GM23248 (cell line): Measurements from ENCODE around the gene VASN. TPM values are rescaled to one million over a fixed set of nuclear protein-coding genes. Genes with fewer than 3 reads are reported as not detected.

Experiments
- DNase-seq: peaks from one replicate; pipeline ENCODE4 v3.0.0-alpha.2; 2015
- H2AFZ ChIP-seq: fragments of 200-600 bp; sonication (generic); 2 replicates; pipeline ENCODE4 v1.6.1; 2016; ENCODE audit warnings: antibody characterized with exemption
- H3F3A ChIP-seq: fragments of 200-600 bp; sonication (generic); 2 replicates; pipeline ENCODE4 v1.6.1; 2016; ENCODE audit warnings: mild to moderate bottlenecking, antibody characterized with exemption, mixed run types; ENCODE audit not compliant: insufficient read depth
- H3K27ac ChIP-seq: fragments of 200-600 bp; sonication (generic); 2 replicates; pipeline ENCODE4 v1.5.1; 2016; ENCODE audit warnings: mild to moderate bottlenecking
- H3K27me3 ChIP-seq: fragments of 200-600 bp; sonication (generic); replicated peaks from 2 replicates; pipeline ENCODE4 v1.6.1; 2016; ENCODE audit warnings: mild to moderate bottlenecking; ENCODE audit not compliant: insufficient read depth
- H3K36me3 ChIP-seq: fragments of 200-600 bp; sonication (generic); 2 replicates; pipeline ENCODE4 v1.6.1; 2016; ENCODE audit warnings: low read depth, mild to moderate bottlenecking
- H3K4me1 ChIP-seq: fragments of 200-600 bp; sonication (generic); 2 replicates; pipeline ENCODE4 v1.6.1; 2016; ENCODE audit warnings: mild to moderate bottlenecking; ENCODE audit not compliant: insufficient read depth
- H3K4me2 ChIP-seq: fragments of 200-600 bp; sonication (generic); one replicate; pipeline ENCODE4 v1.6.1; 2016; ENCODE audit warnings: mild to moderate bottlenecking; ENCODE audit not compliant: unreplicated experiment
- H3K4me3 ChIP-seq: fragments of 200-600 bp; sonication (generic); 2 replicates; pipeline ENCODE4 v1.5.1; 2016; ENCODE audit warnings: mild to moderate bottlenecking
- H3K79me2 ChIP-seq: fragments of 200-600 bp; sonication (generic); 2 replicates; pipeline ENCODE4 v1.6.1; 2016; ENCODE audit warnings: mild to moderate bottlenecking; ENCODE audit not compliant: insufficient read depth
- H3K9ac ChIP-seq: fragments of 200-600 bp; sonication (generic); 2 replicates; pipeline ENCODE4 v1.6.1; 2016; ENCODE audit warnings: mild to moderate bottlenecking
- H3K9me2 ChIP-seq: fragments of 200-600 bp; sonication (generic); 2 replicates; pipeline ENCODE4 v1.6.1; 2016; ENCODE audit warnings: mixed run types, mild to moderate bottlenecking, moderate library complexity; ENCODE audit not compliant: insufficient read depth
- H3K9me3 ChIP-seq: fragments of 200-600 bp; sonication (generic); one replicate; pipeline ENCODE4 v1.6.1; 2017; ENCODE audit warnings: low read depth
- H4K20me1 ChIP-seq: fragments of 200-600 bp; sonication (generic); 2 replicates; pipeline ENCODE4 v1.6.0; 2016; ENCODE audit not compliant: insufficient read depth
- EZH2 ChIP-seq: fragments of 200-600 bp; sonication (generic); IDR thresholded peaks from 2 replicates; pipeline ENCODE4 v1.6.1; 2018; ENCODE audit warnings: antibody characterized with exemption, mild to moderate bottlenecking; ENCODE audit not compliant: insufficient read depth, poor library complexity, severe bottlenecking
- EZH2phosphoT487 ChIP-seq: fragments of 200-600 bp; sonication (generic); IDR thresholded peaks from 2 replicates; pipeline ENCODE4 v1.6.1; 2018; ENCODE audit warnings: antibody characterized with exemption, moderate library complexity, mild to moderate bottlenecking, low read depth; ENCODE audit not compliant: insufficient read depth
- WGBS, 2 experiments: methylation state at CpG; one replicate each; pipeline ENCODE4 v1.1.6; 2015 to 2017; ENCODE audit warnings: low lambda C conversion rate in 2 of 2, low coverage in 1 of 2; ENCODE audit errors: missing lambda C conversion rate in 2 of 2; 5-methylcytosine and 5-hydroxymethylcytosine counted together
- in situ Hi-C: fragments of 300-500 bp; cut with MboI; formaldehyde crosslinking; loops from 2 replicates; pipeline ENCODE4 v1.15.0; 2020
- polyA plus RNA-seq: library from polyadenylated mRNA; unstranded; fragments of >200 nt; fragmentation: Nextera tagmentation; extraction: Ambion mirVana; gene quantifications from 2 replicates; pipeline ENCODE4 v1.2.1, GENCODE V29; 2016
- total RNA-seq: library from RNA; depleted of rRNA; stranded (reverse); fragments of >200 nt; shearing (Covaris generic); gene quantifications from 2 replicates; pipeline ENCODE4 v1.2.3, GENCODE V29; 2014

The VASN gene
- total and polyA plus RNA-seq, 2 experiments from 2014 or later, result 160 to 223 TPM

GRCh38 chr16:4353675-4354074, 18.0 kb upstream of the VASN start:
- H3K4me3 ChIP-seq, result no peak overlapping the region
- no peaks in the 10 kb centered on the region for H3K36me3 ChIP-seq
- WGBS, 2 experiments, result 94 to 99% methylated on average over 4 of the region's 4 CpGs
- H3K27ac ChIP-seq, result no peak overlapping the region
- no peaks in the 10 kb centered on the region for H3K9me3 ChIP-seq
- no peak for DNase-seq
- H3K79me2 ChIP-seq, result peaks cover 23% of the 10 kb centered on the region
- H3K9ac ChIP-seq, result no peak overlapping the region
- peaks cover 19% of the 10 kb centered on the region for H3K4me1 ChIP-seq
- in situ Hi-C loops, result loop anchor here (10.0 kb wide), 1 partner anchor 51 kb away; no protein-coding TSS in a partner anchor
- H2AFZ ChIP-seq, result no peak overlapping the region
- H4K20me1 ChIP-seq, result no peaks in the 10 kb centered on the region
- H3K9me2 ChIP-seq, result no peaks in the 10 kb centered on the region
- H3K4me2 ChIP-seq, result no peak overlapping the region
- H3F3A ChIP-seq, result peaks cover 11% of the 10 kb centered on the region
- no peaks in the 10 kb centered on the region for H3K27me3 ChIP-seq
- no peak for TF ChIP-seq EZH2phosphoT487
- TF ChIP-seq EZH2, result no peak

GRCh38 chr16:4354512-4355409, 16.9 kb upstream of the VASN start:
- no peak overlapping the region for H3K27ac ChIP-seq
- no peaks in the 10 kb centered on the region for H3K36me3 ChIP-seq
- H3K4me3 ChIP-seq, result no peak overlapping the region
- no peaks in the 10 kb centered on the region for H4K20me1 ChIP-seq
- H3K9me3 ChIP-seq, result no peaks in the 10 kb centered on the region
- H3K4me1 ChIP-seq, result peaks cover 16% of the 10 kb centered on the region
- peaks cover 12% of the 10 kb centered on the region for H3K79me2 ChIP-seq
- no peaks in the 10 kb centered on the region for H3K9me2 ChIP-seq
- no peak for TF ChIP-seq EZH2
- TF ChIP-seq EZH2phosphoT487, result no peak
- 92 to 97% methylated on average over 14 to 20 of the region's 20 CpGs for WGBS, 2 experiments
- H3K27me3 ChIP-seq, result no peaks in the 10 kb centered on the region
- H3K4me2 ChIP-seq, result no peak overlapping the region
- DNase-seq, result no peak
- in situ Hi-C loops, result loop anchor here (10.0 kb wide), 1 partner anchor 50 kb away; no protein-coding TSS in a partner anchor
- H2AFZ ChIP-seq, result no peak overlapping the region
- H3K9ac ChIP-seq, result no peak overlapping the region
- peaks cover 11% of the 10 kb centered on the region for H3F3A ChIP-seq

GRCh38 chr16:4356820-4357219, 14.8 kb upstream of the VASN start:
- no peaks in the 10 kb centered on the region for H3K9me2 ChIP-seq
- no peaks in the 10 kb centered on the region for H3K27me3 ChIP-seq
- DNase-seq, result no peak
- no peak overlapping the region for H3K9ac ChIP-seq
- H3K36me3 ChIP-seq, result no peaks in the 10 kb centered on the region
- H3K4me2 ChIP-seq, result no peak overlapping the region
- peaks cover 8% of the 10 kb centered on the region for H3K4me1 ChIP-seq
- H3F3A ChIP-seq, result peaks cover 7% of the 10 kb centered on the region
- H3K4me3 ChIP-seq, result no peak overlapping the region
- in situ Hi-C loops, result loop anchor here (10.0 kb wide), 1 partner anchor 48 kb away; no protein-coding TSS in a partner anchor
- H3K79me2 ChIP-seq, result no peaks in the 10 kb centered on the region
- no peak for TF ChIP-seq EZH2phosphoT487
- no peak for TF ChIP-seq EZH2
- no peaks in the 10 kb centered on the region for H4K20me1 ChIP-seq
- no peaks in the 10 kb centered on the region for H3K9me3 ChIP-seq
- WGBS, 2 experiments, result 95 to 98% methylated on average over 7 of the region's 7 CpGs
- H2AFZ ChIP-seq, result no peak overlapping the region
- H3K27ac ChIP-seq, result no peak overlapping the region

GRCh38 chr16:4358236-4358635, 13.4 kb upstream of the VASN start:
- Histone ChIP-seq H3K9me2 (no peaks in the 10 kb centered on the region), H4K20me1 (no peaks in the 10 kb centered on the region), H3K27ac (no peak overlapping the region), H3K4me1 (no peaks in the 10 kb centered on the region), H3K36me3 (no peaks in the 10 kb centered on the region), H3K79me2 (no peaks in the 10 kb centered on the region), H2AFZ (no peak overlapping the region), H3K4me2 (no peak overlapping the region), H3K4me3 (no peak overlapping the region), H3K27me3 (no peaks in the 10 kb centered on the region), H3K9ac (no peak overlapping the region), H3F3A (no peaks in the 10 kb centered on the region), H3K9me3 (no peaks in the 10 kb centered on the region)
- TF ChIP-seq EZH2phosphoT487, result no peak
- TF ChIP-seq EZH2, result no peak
- no peak for DNase-seq
- 95 to 97% methylated on average over 19 of the region's 19 CpGs for WGBS, 2 experiments
- in situ Hi-C loops, result loop anchor here (10.0 kb wide), 1 partner anchor 47 kb away; no protein-coding TSS in a partner anchor
